Activated CD8-positive, alpha-beta memory T cell treated with anti-CD3 and anti-CD28 coated beads, Interleukin-2, amount 50 U/mL, for 1 hour (primary cell): ENCODE results near the gene SLC35A3.
"Not testable (repeated sequence)": the region's sequence is repeated elsewhere in the genome, so short reads cannot be mapped to it uniquely, and the experiment has no call there.

ENCODE experiments used
- DNase-seq: peaks from one replicate; pipeline ENCODE4 v3.0.0-alpha.2; 2020; ENCODE audit errors: extremely low read depth

Gene SLC35A3

DNA sequence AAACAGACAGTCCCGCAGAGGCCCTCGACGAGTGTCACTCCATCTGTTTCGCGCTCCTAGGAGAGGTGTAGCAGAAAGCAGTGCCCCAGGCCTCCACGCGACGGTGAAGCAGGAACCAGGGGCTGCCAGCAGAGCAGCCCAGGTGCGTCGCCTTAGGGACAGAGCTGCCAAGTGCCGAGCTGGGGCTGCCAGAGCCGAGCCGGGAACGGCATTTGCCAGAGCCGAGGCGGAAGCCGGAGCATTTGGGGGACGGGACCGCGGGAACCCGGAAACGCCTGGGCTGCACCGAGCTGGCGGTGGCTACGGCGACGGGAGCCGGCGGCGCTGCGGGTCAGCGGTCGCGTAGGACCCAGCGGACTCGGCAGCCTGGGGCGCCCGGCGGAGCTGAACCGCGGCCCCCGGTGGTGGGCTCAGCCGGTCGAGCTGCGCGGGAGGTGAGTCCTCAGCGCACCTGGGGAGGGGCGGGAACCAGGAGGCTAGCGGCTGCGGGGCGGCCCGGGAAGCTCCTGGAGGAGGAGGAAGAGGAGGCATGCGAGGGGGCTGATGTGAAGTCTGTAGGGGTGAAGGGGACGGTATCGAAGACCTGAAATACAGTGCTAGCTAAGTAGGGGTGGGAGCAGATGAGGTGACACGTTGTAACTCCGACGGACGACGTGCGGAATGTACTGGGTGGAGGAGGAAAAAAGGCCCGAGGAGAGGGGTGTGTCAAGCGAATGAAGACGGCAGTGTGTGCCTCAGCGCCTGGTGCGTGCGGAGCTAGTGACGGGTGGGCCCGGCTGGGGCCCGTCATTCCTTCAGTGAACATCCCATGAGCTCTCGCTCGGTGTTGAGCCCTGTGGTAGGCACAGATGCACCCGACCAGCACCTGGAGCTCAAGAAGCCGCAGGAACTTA is at the start of gene SLC35A3:
SLC35A3 (plus strand) TSS at position 268 of the 893 bp plus-strand sequence. CDS start 23,559 bp downstream, outside the sequence.
- DNase-seq: peak; percentile 41

DNA sequence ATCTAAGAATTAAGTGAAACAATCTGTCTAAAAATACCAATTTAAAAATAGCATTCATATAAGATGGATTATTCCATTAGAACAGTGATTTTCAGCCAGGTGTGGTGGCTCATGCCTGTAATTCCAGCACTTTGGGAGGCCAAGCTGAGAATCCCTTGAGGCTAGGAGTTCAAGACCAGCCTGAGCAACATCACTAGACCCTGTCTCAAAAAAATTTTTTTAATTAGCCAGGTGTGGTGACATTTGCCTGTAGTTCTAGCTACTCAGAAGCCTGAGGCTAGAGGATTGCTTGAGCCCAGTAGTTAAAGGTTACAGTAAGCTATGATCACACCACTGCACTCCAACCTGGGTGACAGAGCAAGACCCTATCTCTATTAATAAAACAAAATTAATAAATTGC is 35.0 kb upstream of the SLC35A3 start:
- DNase-seq: no peak

DNA sequence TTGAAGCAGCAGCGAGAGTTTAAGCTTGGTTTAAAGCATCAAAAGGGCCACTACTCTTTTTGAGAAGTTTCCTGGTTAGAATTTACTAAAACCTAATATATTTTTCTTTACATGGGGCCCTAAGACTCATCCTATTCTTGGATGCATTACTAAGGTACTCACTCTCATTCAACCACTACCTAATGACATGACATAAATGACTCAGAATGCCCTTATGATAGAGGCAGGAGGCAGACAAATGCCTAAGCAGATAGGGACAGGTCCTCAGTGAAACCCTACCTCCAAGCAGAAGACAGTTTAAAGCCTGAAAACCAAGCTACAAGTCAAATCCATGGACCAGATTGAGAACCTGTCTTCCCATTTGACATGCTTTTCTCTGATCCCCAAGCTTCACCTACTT is 34.3 kb upstream of the SLC35A3 start:
- DNase-seq: no peak

DNA sequence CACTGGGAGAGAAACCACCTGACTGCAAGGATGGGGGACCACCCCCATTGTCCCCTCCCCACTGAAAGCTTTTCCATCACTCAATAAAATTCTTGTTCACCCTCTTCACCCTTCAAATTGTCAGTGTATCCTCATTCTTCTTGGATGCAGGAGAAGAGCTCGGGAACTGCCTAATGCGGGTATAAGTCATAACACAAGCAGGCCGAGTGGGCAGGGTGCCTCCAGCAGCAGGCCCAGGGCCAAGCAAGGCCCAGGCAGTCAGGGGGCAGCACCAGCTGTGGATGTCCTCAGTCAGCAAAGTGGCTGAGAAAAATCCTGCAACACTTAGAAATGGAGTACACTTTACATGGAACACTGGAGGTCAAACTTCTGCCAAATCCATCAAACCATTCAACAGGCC is 33.7 kb upstream of the SLC35A3 start:
- DNase-seq: no peak

DNA sequence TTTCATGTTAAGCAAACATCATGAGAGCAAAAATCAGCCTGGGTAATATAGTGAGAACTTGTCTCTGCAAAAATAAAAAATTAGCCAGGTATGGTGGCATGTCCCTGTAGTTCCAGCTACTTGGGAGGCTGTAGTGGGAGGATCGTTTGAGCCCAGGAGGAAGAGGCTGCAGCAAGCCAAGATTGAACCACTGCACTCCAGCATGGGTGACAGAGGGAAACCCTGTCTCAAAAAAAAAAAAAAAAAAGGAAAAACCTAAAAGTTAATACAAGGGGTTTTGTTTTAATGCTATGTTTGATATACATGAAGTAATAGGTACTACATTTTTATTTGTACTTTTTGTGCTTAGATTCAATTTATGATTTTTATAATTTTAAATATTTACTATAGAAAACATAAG is 27.1 kb upstream of the SLC35A3 start:
- DNase-seq: no peak

DNA sequence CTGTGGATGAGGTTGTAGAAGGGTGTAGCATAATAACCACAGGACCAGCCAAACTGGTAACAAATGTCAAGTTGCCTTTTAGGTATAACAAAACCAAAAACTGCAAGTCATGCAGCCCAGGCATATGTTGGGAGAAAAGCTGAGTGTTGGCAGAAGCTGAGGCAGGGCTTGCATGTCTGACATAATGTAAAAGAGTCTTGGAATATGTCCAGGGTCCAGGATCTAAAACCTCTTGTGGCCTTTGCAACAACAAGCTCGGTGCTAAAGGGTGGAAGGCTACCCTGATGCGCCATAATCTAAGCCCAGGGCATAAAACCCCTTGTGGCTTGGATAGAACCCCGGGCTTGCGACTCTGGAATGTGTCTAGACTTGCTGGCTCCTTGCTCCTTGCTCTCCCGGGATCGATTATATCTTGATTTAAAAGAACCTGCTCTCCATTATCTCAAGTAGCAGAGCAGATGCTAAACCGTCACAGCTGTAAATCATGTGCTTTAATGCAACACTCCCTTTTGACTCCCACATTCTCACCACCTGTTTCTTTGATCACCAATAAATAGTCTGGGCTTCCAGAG is 26.5 kb upstream of the SLC35A3 start:
- no peak for DNase-seq

DNA sequence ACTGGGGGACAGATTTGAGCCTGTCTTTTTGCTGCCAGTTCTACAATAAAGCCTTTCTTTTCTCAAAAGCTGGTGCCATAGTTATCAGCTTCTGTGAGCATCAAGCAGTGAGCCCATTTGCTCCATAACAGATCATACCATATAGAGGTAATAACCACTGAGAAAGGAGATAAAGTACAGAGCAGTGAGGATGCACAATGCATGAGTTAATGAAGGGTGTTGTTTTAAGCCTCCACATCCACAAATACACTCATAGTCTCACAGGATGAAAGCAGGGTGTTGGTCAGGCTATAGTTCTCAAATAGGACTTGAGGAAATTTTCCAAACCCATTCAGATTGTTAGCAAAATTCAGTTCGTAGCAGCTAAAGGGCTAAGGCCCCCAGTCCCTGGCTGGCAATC is 25.6 kb upstream of the SLC35A3 start:
- DNase-seq: no peak

DNA sequence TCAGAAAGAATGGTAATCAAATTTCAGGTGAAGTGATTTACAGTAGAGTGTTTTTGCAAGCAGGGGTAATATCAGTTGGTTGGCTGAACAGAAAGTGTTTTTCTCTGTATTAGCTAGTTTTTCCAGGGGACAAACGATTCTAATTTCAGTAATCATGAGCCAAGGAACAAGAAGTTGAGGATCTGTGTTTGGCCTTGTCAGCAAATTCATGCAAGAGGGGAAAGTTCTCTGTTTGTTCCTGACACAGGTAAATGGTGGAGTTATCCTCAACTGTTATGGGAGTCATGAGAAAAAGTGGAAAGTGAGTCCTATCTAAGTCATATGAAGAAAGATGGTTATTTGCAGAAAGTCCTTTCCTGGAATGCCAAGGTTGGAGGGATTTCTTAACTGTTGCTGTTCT is 24.6 kb upstream of the SLC35A3 start:
- DNase-seq: no peak

DNA sequence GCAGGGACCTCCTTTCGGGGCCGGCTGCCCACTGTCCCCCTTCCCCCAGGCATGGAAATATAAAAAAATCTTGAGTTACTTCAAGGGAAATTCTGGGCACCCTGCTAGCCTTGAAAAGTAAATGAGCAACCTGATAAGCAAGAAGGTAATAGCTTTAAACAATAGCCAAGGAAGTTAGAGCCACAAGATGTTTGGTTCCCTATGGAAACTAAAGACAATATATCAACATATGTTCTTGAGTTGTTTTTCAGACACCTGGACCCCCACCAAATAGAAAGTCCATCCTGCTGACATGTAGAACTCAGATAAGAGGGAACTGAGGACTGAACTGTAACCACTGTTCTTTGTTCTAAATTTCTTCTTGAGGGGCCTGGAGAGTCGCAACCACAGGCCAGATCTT is 19.3 kb upstream of the SLC35A3 start:
- DNase-seq: no peak

DNA sequence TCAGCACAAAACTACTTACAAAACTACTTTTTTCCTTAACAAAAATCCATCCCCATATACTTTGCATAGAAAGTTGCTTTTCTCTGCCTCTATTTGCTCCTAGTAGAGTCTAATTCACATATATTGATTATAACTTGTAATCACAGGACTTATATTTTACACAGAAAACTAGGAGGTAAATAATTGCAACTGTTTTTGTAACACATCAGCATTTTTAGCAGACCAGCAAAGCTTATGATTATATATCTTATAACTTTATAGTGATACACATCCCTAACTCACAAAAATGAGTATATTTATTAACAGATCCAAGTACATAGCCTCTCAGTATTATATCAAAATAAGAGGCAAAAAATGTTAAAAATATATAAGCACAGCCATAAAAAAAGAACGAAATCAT is 17.3 kb upstream of the SLC35A3 start:
- no peak for DNase-seq

DNA sequence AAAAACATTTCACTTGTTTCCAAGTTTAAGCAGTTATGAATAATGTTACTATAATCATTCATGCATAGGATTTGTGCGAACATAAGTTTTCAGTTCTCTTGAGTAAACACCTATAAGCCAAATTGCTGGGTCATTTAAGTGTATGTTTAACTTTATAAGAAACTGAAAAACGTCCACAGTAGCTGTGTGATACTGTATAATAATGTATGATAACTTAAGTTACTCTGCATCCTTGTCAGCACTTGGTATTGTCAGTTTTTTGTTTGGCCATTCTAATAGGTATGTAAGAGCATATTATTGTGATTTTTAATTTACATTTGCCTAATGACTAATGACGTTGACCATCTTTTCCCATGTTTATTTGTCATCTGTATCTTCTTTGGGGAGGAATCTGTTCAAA is 14.4 kb upstream of the SLC35A3 start:
- no peak for DNase-seq

DNA sequence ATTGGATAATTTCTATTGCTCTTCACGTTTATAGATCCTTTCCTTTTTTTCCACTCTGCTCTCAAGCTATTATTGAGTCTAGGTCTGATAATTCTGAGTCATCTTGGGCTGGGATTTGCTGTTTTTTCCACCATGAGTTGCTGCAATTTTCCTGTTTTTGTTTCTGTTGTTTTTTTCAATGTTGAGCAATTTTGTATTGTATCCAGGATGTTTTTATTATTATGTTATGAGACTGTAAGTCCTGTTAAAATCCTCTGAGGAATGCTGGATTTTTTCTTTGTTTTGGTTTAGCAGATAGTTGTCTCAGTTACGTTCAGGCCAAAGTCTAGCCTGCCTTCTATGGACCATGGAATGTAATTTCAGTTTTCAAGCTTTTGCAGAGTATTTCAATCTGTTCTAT is 13.0 kb upstream of the SLC35A3 start:
- no peak for DNase-seq

DNA sequence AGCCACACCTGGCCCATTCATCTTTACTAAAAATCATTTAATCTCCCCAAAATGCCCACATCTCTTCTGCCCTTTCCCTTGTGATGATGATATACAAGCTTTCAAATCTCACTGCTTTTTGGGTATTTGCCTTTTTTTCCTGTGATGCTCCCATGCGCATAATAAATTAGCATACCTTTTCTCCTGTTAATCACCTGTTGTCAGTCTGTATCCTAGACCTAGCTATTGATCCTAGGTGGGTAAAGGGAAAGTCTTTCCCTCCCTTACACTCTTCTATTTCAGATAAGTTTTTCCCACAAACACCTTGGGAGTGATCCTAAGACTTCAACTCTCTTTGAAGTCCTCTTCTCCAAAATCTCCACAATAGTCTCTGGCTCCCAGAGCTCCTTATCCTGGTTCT is 12.0 kb upstream of the SLC35A3 start:
- DNase-seq: no peak

DNA sequence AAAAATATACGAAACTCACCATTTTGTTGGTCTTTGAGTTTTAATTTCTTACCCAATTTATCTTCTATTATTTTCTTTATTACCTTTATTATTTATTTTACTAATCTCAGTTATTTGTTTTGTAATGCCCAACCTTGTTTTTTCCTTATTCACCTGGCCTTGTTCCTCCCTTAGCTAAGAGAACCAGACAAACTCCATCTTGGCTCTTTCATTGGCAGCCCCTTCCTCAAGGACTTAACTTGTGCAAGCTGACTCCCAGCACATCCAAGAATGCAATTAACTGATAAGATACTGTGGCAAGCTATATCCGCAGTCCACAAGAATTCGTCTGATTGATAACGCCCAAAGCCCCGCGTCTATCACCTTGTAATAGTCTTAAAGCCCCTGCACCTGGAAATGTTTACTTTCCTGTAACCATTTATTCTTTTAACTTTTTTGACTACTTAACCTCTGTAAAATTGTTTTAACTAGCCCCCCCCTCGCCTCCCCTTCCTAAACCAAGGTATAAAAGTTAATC is 10.5 kb upstream of the SLC35A3 start:
- not testable (repeated sequence) for DNase-seq

DNA sequence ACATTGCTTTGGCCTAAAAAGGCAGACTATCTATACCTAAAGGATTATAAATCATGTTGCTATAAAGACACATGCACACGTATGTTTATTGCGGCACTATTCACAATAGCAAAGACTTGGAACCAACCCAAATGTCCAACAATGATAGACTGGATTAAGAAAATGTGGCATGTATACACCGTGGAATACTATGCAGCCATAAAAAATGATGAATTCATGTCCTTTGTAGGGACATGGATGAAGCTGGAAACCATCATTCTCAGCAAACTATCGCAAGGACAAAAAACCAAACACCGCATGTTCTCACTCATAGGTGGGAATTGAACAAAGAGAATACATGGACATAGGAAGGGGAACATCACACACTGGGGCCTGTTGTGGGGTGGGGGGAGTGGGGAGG is 9.5 kb upstream of the SLC35A3 start:
- DNase-seq: not testable (repeated sequence)

DNA sequence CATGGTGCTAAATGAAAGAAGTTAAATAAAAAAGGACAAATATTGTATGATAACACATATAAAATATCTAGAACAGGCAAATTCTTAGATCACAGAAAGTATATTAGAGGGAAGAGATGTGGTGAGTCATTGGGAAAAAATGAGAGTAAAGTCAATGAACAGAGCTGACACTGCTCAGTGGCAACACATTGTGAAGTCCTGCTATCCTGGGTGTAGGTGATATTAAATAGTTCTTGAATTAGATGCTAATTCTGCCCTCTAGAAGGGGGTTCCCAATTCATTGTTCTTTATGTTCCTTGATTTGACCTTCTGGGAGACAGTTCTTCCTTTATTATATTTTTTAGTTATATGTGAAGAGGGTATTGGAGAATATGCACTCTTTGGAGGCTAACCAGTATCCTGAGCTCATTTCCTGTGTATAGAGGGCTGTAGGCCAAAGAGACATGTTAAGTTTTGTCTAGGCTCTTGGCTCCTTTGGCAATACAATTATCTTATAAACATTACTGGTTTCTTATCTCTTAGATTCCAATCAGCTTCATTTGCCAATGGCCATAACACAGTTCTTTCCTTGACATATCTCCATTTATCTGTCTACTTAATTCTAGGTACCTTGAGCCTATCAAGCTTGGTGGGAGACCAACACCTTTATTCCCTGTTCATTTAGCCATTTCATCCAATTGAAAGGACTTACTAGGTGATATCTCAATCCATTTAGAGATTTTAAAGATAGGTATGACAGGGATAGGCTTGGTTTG is 6.6 kb upstream of the SLC35A3 start:
- DNase-seq: no peak

DNA sequence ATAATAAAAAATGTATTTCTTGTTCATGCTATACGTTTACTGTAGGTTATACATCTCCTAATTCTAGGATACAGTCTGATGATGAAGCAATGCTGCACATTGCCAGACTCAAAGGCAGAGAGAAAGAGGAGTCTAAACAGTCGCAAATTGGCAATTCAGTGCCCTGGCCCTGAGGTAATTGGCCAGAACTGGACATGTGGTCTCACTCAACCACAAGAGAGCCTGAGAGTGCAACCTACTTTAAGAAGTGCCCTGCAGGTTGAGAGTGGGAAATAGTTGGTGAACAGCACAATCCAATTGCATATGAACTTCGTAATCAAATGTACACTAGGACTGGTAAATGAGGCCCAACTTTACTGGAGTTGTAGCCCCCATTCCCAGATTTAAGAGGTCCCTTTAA is 5.0 kb upstream of the SLC35A3 start:
- no peak for DNase-seq

DNA sequence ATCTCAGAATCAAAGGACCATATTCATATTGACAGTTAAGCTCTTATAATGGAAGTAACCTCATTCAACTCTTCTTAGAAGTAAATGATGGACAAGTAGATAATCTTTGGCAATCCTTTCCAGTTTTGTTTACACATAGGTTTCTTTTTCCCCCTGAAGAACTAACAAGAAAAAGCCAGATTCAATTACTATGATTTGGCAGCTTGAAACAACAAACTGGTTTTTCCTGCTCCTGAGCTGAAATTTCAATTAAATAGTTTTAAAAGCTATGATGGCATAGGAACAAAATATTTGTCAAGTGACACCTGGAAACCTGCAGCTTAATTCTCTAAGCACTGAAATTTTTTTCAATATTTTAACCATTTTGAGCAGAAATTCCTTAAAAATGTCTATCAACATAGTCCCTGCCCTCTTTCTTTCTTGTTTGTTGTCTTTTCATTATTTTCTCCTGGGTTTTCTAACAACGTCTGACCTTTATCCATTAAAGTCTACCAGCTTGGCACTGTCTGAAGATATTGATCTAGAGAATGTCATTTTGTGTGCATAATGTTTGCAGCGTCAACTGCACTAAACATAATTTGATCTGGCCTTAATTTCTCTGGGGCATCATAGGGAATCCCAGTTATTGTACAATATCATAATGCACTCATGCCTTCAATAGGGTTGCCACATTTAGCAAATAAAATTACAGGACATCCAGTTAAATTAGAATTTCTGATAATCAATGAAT is 4.0 kb upstream of the SLC35A3 start:
- no peak for DNase-seq

DNA sequence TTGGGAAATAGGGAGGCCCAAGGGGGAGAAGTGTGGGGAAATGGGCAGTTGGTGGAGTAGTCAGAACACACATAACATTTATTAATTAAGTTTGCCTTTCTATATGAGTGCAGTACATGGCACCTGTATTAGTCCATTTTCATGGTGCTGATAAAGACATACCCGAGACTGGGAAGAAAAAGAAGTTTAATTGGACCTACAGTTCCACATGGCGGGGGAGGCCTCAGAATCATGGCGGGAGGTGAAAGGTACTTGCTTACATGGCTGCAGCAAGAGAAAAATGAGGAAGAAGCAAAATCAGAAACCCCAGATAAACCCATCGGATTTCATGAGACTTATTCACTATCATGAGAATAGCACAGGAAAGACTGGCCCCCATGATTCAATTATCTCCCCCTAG is 1.6 kb upstream of the SLC35A3 start:
- no peak for DNase-seq

DNA sequence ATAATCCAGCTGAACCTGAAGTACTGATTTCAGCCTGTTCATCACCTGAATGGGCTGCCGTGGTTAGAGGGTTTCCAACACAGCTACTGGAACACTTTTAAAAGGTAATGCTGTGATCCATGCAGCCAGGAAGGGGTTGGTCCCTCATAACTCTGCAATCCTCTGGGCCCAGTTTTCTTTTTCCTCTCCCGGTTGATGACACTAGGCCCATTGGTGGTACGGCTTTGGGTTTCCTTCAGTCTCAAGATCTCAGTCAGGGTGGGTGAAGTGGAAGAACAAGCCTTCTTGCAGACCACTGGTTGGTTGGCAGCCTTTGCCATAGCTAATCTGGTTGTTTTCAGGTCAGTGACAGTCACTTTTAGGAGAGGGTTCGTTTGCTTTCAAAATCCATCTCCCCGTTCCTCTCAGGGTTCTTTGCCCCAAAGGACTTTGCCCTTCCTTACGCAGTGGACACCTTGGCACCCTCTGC is 502 bp upstream of the SLC35A3 start:
- DNase-seq: no peak

DNA sequence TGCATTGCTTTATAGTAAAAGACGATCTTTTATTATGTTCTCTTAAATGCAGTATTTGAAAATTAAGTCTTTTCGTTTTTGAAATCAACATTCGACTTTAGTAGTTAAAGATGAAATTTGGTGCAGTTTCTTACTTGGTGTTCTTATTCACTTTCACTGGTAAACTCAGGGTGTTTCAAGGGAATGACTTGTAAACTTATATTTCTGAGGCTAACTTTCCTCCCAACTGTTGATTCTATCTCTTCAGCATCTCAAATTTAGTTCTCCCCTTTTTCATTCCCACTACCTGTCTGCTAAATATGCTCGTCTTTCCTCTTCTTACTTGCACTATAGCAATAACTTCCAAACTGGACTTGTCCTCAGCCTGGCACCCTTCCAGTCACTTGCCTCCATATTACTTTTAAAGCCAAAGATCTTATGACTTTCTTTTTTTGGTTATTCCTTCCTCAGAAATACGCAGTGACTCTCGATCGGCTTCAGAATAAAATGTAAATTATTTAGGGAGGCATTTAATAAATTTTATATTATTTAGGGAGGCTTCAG is 988 bp downstream of the SLC35A3 start:
- DNase-seq: no peak
